SJCRH30 (cell line): ENCODE measurements around the gene RAB6A. TPM values are rescaled to one million over a fixed set of nuclear protein-coding genes. Genes with fewer than 3 reads are reported as not detected.

Experiments
- total RNA-seq: library from RNA; depleted of rRNA; stranded (reverse); fragments of >200 nt; shearing (Covaris generic); gene quantifications from 2 replicates; pipeline ENCODE4 v1.2.3, GENCODE V29; 2014; rRNA removed

RAB6A gene
- total RNA-seq, 1 experiment from 2014 or later = 74.7 TPM

Other genes starting within 250 kb of the RAB6A start
- 28.6 and 32.8 TPM in 2 replicates for gene FAM168A, start 163.0 kb downstream of the RAB6A start, total RNA-seq
- gene PLEKHB1, start 114.5 kb downstream of the RAB6A start, total RNA-seq = 5.3 and 5.4 TPM in 2 replicates
- gene MRPL48, start 26.8 kb upstream of the RAB6A start, total RNA-seq = 45.9 and 54.0 TPM in 2 replicates
- 61.5 and 62.1 TPM in 2 replicates for gene COA4, start 115.8 kb upstream of the RAB6A start, total RNA-seq
- 10.5 and 12.2 TPM in 2 replicates for gene PAAF1, start 115.9 kb upstream of the RAB6A start, total RNA-seq
- gene DNAJB13, start 190.0 kb upstream of the RAB6A start, total RNA-seq = not detected in 2 replicates
- gene UCP2, start 221.8 kb upstream of the RAB6A start, total RNA-seq = 25.8 and 28.8 TPM in 2 replicates
- 0.53 and 1.2 TPM in 2 replicates for gene UCP3, start 248.0 kb upstream of the RAB6A start, total RNA-seq